HG02981 (cell line): Measurements from ENCODE around the gene CDKN1C.

Experiments used
- ATAC-seq: cut with Tn5 transposase; IDR thresholded peaks from one replicate; pipeline ENCODE4 v1.9.1; 2021; ENCODE audit warnings: mild to moderate bottlenecking, moderate library complexity; ENCODE audit not compliant: unreplicated experiment

Gene CDKN1C

DNA sequence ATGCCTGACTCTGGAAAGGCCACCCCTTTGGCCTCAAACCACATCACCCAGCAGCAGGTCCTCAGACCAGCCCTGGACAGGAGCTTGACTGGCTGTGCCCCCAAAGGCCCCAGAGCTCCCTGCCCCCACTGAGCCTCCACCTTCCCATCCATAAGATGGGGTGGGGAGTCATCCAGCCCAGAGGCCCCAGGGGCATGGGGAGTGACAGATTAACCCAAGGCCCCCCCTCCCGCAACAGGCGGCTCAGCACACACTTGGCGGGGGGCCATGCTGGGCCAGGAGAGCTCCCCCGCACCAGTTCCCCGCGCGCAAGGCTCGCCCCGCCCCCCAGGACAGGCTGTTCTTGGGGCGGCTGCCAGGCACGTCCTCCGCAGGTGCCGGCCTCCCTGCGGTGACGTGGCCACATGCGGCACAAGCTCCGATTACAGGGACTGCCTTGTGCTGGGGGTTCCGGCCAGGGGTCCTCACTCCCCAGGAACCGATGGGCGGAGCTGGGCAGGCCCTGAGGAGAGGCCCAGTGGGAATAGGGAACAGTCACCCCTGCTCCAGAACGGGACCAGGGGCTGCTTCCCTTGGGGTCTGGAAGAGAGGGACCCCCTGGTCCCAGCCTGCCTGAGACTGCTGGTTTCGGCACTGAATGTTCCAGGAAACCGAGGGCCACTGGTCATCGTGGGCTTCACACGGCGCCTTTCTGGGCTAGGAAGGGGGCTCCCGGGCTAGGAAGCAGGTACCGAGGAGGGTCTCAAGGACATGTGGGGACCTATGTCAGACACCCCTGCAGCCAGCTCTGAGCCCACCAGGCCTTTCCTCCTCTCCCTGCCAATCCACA lies 5.1 kb upstream of the CDKN1C start:
- ATAC-seq: no peak

DNA sequence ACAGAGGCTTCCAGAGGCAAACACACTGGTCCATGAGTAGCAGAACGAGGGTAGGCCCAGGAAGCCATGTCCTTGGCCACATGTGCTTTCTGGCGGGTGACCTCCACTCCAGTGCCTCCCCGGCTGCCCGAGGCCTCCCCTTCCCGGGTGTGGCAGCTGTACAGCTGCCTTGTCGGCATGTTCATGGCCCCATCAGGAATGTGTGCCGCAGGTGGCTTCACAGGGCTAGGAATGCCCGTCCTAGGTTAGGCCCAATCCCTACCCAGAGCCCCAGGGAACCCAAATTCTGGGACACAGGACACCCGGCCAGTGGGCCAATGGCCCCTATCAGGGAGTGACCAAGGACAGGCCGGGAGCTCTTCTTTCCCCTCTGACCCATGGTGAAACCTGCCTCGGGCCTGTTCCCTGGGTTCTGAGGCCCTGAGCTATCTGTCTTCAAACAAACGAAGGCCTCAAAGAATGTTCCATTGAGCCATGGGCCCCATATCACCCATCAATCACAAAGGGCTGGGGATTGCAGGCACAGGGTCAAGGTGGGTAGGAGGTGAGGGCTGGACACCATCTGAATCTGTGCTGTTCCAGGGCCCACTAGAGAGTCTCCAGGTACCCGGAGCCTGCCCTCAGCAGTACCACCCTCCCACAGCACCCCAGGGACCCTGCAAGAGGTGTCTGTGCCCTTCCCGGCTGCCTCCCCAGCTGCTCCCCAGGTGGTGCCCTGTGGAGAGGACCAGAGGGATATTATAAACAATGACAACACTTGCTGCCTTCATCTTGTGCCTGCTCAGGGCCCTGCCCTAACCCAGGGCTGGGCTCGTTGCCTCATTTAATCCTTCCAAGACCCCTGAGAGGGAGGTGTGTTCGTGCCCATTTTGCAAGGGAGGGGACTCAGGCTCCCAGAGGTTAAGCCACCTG lies 4.0 kb upstream of the CDKN1C start:
- no peak for ATAC-seq

- no peak for ATAC-seq
Measured at GRCh38 chr11:2888266-2888968, 2.8 kb upstream of the CDKN1C start.

- no peak for ATAC-seq
Measured at GRCh38 chr11:2887515-2888195, 2.1 kb upstream of the CDKN1C start.

- ATAC-seq: no peak
Measured at GRCh38 chr11:2886936-2887335, 1.4 kb upstream of the CDKN1C start.

GRCh38 chr11:2886191-2886894 lies 768 bp upstream of the CDKN1C start:
- ATAC-seq: peak; percentile 8

DNA sequence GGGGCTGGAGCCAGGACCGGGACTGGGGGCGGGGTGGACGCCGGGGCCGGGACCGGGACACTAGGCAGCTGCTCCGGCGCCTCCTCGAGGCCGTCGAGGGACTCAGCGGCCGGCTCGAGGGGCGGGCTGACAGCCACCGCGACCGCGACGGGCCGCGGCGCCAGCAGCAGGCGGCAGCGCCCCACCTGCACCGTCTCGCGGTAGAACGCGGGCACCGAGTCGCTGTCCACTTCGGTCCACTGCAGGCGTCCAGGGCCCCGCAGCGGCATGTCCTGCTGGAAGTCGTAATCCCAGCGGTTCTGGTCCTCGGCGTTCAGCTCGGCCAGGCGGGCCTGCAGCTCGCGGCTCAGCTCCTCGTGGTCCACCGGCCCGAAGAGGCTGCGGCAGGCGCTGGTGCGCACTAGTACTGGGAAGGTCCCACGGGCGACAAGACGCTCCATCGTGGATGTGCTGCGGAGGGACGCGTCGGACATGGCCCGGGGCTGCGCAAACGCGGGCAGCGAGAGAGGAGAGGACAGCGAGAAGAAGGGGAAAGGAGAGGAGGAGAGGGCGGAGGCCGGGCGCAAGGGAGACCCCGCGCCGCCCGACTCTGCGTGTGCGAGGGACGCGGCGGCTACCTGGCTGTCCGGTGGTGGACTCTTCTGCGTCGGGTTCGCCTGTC lies 428 bp downstream of the CDKN1C start:
- no peak for ATAC-seq

DNA sequence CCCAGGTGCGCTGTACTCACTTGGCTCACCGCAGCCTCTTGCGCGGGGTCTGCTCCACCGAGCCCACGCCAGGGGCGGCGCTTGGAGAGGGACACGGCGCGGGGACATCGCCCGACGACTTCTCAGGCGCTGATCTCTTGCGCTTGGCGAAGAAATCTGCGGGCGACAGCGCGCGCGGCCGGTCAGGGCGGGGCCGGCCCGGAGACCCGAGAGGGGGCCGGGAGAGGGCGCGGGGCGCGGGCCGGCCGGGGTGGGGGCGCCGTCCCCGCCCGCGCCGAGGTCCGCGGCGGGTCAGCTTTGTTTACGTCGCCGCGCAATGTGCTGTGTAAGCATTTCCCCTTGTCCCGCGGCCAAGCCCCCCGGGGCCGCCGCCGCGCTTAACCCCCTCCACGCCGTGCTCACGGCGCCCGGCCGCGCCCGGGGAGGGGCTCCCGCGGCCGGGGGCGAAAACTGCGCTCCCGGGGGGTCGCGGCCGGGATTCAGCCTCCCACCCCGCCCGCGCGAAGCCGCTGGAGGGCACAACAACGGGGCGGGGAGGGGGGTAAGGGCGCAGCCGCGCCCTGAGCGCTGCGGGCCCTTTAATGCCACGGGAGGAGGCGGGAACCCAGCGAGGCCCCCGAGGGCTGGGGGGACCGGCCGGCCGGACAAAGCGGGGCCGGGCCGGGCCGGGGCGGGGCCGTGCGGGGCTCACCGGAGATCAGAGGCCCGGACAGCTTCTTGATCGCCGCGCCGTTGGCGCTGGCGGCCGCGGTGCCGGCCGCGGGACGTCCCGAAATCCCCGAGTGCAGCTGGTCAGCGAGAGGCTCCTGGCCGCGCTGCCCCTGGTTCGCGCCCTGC lies 1.4 kb downstream of the CDKN1C start:
- no peak for ATAC-seq

GRCh38 chr11:2883640-2883978 lies 2.0 kb downstream of the CDKN1C start:
- no peak for ATAC-seq

GRCh38 chr11:2882396-2883110 lies 3.0 kb downstream of the CDKN1C start:
- no peak for ATAC-seq

- no peak for ATAC-seq
Measured at GRCh38 chr11:2881981-2882375, 3.6 kb downstream of the CDKN1C start.

DNA sequence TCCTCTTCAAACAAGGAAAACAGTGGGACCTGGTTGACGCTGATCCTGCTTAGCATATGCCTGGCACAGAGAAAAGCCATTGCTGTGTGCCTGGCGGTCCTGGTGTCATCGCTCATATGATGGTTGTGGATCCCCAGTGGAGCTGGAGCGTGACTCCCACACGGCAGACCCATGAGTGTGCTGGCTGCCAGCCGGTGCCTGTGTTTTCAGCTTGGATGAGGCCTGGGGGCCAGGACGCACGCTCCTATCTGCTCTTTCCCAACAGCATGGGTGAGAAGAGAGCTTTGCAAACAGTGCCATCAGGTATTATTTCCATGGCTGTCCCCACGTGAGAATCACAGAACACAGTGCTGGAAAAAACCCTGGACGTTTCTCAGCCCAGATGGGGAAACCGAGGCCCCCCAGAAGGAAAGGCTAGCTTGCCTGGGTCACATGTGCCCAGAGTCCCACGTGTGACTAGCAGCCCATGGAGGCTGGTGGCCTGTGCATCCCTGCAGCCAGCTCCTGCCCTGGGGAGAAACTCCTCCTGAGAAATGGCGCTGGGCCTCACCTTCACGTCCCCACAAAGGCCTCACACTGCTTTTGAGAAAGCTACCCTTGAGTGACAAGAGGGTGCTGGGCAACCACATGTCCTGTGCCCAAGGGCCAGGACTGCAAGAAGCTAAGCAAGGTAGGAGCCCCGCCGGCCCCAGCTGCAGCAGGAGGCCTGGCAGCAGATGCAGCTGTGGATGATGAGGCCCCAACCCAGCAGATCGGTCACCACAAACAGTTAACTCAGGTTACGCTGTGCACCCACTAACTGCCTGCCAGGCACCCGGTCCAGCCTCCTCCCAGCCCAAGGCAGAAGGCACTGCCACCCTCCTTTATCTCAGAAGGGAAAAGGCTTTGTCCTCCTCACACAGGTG lies 4.2 kb downstream of the CDKN1C start:
- no peak for ATAC-seq

GRCh38 chr11:2880646-2881045 lies 4.9 kb downstream of the CDKN1C start:
- no peak for ATAC-seq

DNA sequence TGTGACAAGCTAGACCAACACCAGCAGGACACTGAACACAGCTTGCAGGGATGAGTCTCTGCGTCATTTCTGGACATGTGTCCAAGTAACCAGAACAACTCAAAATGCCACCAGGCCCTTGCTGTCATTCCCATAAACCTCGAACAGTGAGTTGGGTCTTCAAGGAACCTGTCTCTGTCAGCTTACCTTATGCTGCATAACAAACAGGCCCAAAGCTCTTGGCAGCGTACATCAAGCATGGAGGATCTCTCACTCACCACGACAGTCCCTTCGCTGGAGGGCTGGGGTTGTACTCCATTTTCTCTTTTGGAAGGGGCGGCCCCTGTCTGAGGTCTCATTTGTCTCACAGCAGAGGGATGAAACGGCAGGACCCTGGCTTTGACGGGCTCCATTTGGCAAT lies 6.8 kb downstream of the CDKN1C start:
- ATAC-seq: no peak

DNA sequence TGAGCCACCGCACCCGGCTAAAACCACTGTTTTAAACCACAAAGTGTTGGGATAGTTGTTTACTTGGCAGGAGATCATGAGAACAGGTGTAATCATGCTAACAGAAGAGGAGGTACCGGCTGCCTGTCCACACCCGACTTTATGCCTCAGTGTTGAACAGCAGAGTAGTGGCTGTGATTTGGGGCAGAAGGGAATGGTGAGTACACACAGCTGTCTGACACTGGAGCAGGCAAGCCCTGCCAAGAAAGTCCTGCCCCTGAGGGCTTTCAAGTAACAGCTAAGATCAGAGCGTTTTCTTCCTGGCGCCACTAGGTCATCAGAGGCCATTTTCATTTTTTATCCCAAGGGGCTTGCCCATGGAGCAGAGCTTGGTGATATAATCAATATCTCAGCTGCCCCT lies 8.1 kb downstream of the CDKN1C start:
- ATAC-seq: no peak

DNA sequence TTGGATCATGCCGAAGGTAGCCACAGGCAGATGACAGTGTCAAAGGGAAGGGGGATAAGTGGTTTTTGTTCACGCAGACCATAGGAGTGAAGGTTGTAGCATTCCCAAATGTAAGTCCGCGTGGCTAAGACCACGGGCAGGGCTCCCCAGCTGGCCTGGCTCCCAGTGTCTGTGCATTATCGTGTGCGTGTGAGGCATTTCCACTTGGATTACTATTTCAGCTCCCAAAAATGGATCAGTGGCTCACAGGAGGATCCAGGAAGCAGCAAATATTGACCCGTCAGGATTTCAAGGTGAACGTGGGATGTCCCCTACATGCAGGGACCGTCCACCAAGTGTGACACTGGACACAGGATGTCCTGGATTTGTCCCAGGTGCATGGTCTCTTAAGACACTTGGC lies 10.6 kb downstream of the CDKN1C start:
- ATAC-seq: no peak

- ATAC-seq: no peak
Measured at GRCh38 chr11:2870969-2871680, 14.4 kb downstream of the CDKN1C start.
